ENCODE results near the gene SMC1A. TPM values are rescaled to one million over a fixed set of nuclear protein-coding genes. Genes with fewer than 3 reads are reported as not detected.

SMC1A gene
- total RNA-seq, 4 donors from 2014 or later: 35.5 to 119 (median 39.7) TPM

DNA sequence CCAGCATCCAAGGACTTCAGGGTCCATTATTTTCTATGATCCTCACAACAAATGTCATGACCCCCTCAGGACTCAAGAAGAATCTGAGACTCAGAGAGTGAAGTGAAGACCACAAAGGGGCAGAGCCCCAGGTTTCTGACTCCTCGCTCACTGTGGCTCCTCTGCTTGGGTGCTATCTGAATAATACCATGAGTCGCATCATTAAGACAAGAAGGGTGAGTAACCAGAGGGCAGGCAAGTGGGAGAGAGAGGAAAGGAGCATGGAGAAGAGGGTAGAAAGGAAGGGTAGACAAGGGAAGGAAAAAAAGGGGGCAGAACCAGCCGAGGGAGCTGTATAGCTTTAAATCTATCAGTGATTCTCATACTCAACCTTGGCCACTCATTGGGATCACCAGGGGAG is 27.2 kb upstream of the SMC1A start:
- Histone ChIP-seq H3K27me3 (no peaks in the 10 kb centered on the region), H3K4me3 (no peak overlapping the region), H3K27ac (no peak overlapping the region), H3K4me1 (no peaks in the 10 kb centered on the region), H3K36me3 (no peaks in the 10 kb centered on the region), H3K9me3 (no peaks in the 10 kb centered on the region)
- no peak for TF ChIP-seq POLR2A (IDR thresholded peaks at IDR 0.05)
- TF ChIP-seq, protein P1, sequence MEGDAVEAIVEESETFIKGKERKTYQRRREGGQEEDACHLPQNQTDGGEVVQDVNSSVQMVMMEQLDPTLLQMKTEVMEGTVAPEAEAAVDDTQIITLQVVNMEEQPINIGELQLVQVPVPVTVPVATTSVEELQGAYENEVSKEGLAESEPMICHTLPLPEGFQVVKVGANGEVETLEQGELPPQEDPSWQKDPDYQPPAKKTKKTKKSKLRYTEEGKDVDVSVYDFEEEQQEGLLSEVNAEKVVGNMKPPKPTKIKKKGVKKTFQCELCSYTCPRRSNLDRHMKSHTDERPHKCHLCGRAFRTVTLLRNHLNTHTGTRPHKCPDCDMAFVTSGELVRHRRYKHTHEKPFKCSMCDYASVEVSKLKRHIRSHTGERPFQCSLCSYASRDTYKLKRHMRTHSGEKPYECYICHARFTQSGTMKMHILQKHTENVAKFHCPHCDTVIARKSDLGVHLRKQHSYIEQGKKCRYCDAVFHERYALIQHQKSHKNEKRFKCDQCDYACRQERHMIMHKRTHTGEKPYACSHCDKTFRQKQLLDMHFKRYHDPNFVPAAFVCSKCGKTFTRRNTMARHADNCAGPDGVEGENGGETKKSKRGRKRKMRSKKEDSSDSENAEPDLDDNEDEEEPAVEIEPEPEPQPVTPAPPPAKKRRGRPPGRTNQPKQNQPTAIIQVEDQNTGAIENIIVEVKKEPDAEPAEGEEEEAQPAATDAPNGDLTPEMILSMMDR (IDR thresholded peaks at IDR 0.05): no peak
- no peak for DNase-seq

DNA sequence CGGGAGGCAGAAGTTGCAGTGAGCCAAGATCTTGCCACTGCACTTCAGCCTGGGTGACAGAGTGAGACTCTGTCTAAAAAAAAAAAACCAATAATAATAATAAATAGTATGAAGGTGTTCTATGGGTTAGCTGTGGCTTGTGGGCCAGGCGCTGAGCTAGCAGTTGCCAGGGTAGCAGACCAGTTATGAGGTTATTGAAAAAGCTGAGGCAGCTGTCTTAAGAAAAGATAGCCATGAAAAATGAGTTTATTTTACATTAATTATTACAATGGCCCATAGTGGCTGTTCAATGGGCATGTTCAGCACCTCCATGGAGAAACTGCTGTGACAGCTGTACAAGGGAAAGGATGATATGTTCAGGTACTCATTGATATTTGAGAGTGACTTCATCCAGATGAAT is 25.0 kb upstream of the SMC1A start:
- H3K4me1 ChIP-seq: no peaks in the 10 kb centered on the region
- no peaks in the 10 kb centered on the region for H3K36me3 ChIP-seq
- no peak for DNase-seq
- H3K27ac ChIP-seq: no peak overlapping the region
- H3K27me3 ChIP-seq: no peaks in the 10 kb centered on the region
- TF ChIP-seq POLR2A (IDR thresholded peaks at IDR 0.05): no peak
- TF ChIP-seq, protein P1 (IDR thresholded peaks at IDR 0.05): no peak
- H3K9me3 ChIP-seq: no peaks in the 10 kb centered on the region
- no peak overlapping the region for H3K4me3 ChIP-seq

DNA sequence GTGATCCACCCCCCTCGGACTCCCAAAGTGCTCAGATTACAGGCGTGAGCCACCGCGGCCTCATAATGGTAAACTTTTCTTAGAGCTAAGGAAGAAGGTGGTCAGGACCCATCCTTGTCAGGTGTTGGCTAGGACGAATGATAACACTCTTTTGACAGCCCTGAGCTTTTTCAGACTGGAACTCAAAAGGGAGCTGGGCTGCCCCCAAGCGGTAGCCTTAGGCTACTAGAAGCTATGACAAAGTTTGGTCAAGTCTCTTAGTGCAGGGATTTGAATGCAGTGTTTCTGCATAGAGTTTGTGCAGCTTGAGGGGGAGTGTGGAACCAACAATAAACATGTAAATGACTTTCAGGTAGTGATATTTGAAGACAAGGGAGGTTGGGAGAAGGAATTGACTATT is 23.5 kb upstream of the SMC1A start:
- Histone ChIP-seq H3K27ac (no peak overlapping the region), H3K4me3 (no peak overlapping the region), H3K9me3 (no peaks in the 10 kb centered on the region), H3K4me1 (no peaks in the 10 kb centered on the region), H3K27me3 (no peaks in the 10 kb centered on the region), H3K36me3 (no peaks in the 10 kb centered on the region)
- TF ChIP-seq, protein P1 (IDR thresholded peaks at IDR 0.05): peak in 4 of 6 experiments; percentile 33 to 64 (median 56)
- TF ChIP-seq POLR2A (IDR thresholded peaks at IDR 0.05): no peak
- DNase-seq: peak in 2 of 3 donors; percentile 61 to 68

DNA sequence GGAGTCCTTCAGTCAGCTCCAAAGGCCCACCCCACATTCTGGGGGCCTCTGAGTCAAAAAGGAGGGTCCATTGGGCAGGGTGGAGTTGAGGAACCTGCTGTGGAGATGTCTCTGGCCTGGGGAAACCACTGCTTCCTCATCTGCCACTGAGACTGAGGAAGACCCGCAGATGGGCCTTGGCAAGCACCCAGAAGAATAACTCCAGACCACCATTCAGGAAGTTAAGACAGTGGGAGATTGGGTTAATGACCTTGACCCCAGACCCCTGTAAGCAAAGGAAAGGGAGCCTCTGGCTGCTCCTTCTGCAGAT is 19.8 kb upstream of the SMC1A start:
- peak overlapping the region in 1 of 4 donors; percentile 86 for H3K27ac ChIP-seq
- no peaks in the 10 kb centered on the region for H3K4me1 ChIP-seq
- TF ChIP-seq, protein P1 (IDR thresholded peaks at IDR 0.05): no peak
- TF ChIP-seq POLR2A (IDR thresholded peaks at IDR 0.05): no peak
- peak overlapping the region in 3 of 4 donors; percentile 42 to 55 (median 47) for H3K4me3 ChIP-seq
- no peaks in the 10 kb centered on the region for H3K9me3 ChIP-seq
- H3K36me3 ChIP-seq: no peaks in the 10 kb centered on the region
- no peaks in the 10 kb centered on the region for H3K27me3 ChIP-seq
- DNase-seq: peak in 1 of 3 donors; percentile 16

DNA sequence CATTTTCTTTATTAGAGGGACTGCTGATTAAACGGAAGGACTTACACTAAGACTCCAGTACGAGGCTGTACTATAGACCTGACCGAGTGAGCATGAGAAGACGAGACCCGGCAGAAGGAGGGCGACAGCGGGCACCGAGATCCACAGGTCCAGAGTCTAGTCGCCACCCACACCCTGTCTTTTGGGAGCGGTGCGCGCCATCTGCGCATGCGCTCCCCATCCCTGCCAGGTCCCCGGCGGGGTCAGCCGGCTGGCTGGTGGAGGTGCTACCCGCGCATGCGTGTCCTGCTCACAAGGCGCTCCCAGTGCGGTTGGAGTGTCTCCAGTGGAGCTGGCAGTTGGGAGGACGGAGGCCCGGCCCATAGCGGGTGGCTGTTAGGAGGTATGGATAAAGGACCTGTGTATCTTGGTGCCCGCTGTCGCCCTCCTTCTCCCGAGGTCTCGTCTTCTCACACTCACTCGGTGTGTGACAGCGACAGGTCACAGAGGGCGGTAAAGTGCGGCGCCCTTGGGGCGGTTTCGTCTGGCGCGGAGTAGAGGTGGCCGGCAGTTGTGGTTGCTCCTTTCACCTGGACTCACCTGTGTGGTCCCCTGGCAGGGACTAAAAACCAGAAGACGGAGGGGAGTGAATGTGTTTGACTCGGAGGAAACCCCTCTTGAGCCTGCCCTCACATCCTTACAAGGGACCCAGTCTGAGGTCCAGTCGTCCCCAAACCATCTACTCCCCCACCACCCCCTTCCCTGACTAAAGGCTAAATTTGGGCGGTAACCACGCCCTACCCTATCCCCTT is 19.3 kb upstream of the SMC1A start:
- Histone ChIP-seq H3K27ac (peak overlapping the region in 3 of 4 donors; percentile 66 to 86 (median 82)), H3K27me3 (no peaks in the 10 kb centered on the region), H3K4me3 (peak overlapping the region; percentile 40 to 55 (median 44)), H3K36me3 (no peaks in the 10 kb centered on the region), H3K4me1 (no peaks in the 10 kb centered on the region), H3K9me3 (no peaks in the 10 kb centered on the region)
- peak; percentile 34 to 36 for TF ChIP-seq POLR2A (IDR thresholded peaks at IDR 0.05)
- TF ChIP-seq, protein P1 (IDR thresholded peaks at IDR 0.05): peak in 1 of 6 experiments; percentile 13
- peak; percentile 72 to 90 (median 85) for DNase-seq
